Neuronal stem cell (in vitro differentiated cells): ENCODE results near the gene TASP1.

Experiments used
- DNase-seq: peaks from one replicate; pipeline ENCODE4 v3.0.0-alpha.2; 2013; ENCODE audit warnings: low spot score
- H2AFZ ChIP-seq: one replicate; pipeline ENCODE4 v1.6.1; 2013; ENCODE audit warnings: mild to moderate bottlenecking, low read length, inconsistent platforms
- H2AK5ac ChIP-seq: 2 replicates; pipeline ENCODE4 v1.6.1; 2013; ENCODE audit warnings: low read depth, mild to moderate bottlenecking, inconsistent platforms, low read length, moderate library complexity, mixed read lengths
- H2BK120ac ChIP-seq: 2 replicates; pipeline ENCODE4 v1.6.1; 2013; ENCODE audit warnings: low read depth, mild to moderate bottlenecking, inconsistent platforms, low read length, moderate library complexity, mixed read lengths
- H2BK12ac ChIP-seq: one replicate; pipeline ENCODE4 v1.6.1; 2013; ENCODE audit warnings: low read length, inconsistent platforms
- H2BK15ac ChIP-seq: 2 replicates; pipeline ENCODE4 v1.6.1; 2013; ENCODE audit warnings: mild to moderate bottlenecking, low read length, inconsistent platforms, mixed read lengths
- H2BK5ac ChIP-seq: one replicate; pipeline ENCODE4 v1.6.1; 2013; ENCODE audit warnings: inconsistent platforms, mild to moderate bottlenecking, low read length, moderate library complexity
- H3K14ac ChIP-seq: one replicate; pipeline ENCODE4 v1.6.1; 2013; ENCODE audit warnings: low read length, inconsistent platforms
- H3K18ac ChIP-seq: 2 replicates; pipeline ENCODE4 v1.6.1; 2013; ENCODE audit warnings: low read length, inconsistent platforms
- H3K23ac ChIP-seq: 2 replicates; pipeline ENCODE4 v1.6.1; 2013; ENCODE audit warnings: low read depth, mild to moderate bottlenecking, mixed read lengths, low read length, inconsistent platforms; ENCODE audit not compliant: poor library complexity
- H3K27ac ChIP-seq: replicated peaks from 3 replicates; pipeline ENCODE4 v1.5.1; 2013; ENCODE audit warnings: low read length, inconsistent platforms
- H3K27me3 ChIP-seq, 3 experiments: 2 replicates each; pipeline ENCODE4 v1.6.1; 2013; ENCODE audit warnings: low read length in 3 of 3, mild to moderate bottlenecking in 2 of 3, inconsistent platforms in 1 of 3, low read depth in 1 of 3, mixed read lengths in 1 of 3, moderate library complexity in 1 of 3; ENCODE audit not compliant: control insufficient read depth in 3 of 3, insufficient read depth in 3 of 3
- H3K36me3 ChIP-seq, 2 donors: replicated peaks in 1 of 2; 2 replicates each; pipeline ENCODE4 v1.6.1; 2013; ENCODE audit warnings: low read length in 2 of 2; ENCODE audit not compliant: control insufficient read depth in 2 of 2, insufficient read depth in 2 of 2
- H3K4ac ChIP-seq: 2 replicates; pipeline ENCODE4 v1.6.1; 2013; ENCODE audit warnings: inconsistent platforms, mild to moderate bottlenecking, low read length, moderate library complexity
- H3K4me1 ChIP-seq, 2 donors: 1 replicate in 1 of 2; 2 replicates in 1 of 2; pipeline ENCODE4 v1.6.1; 2013; ENCODE audit warnings: low read length in 2 of 2, low read depth in 1 of 2; ENCODE audit not compliant: control insufficient read depth in 2 of 2, insufficient read depth in 1 of 2
- H3K4me2 ChIP-seq: one replicate; pipeline ENCODE4 v1.6.1; 2013; ENCODE audit warnings: mild to moderate bottlenecking, low read length, inconsistent platforms; ENCODE audit not compliant: insufficient read depth, poor library complexity, severe bottlenecking
- H3K4me3 ChIP-seq, 2 donors: 2 replicates each; pipeline ENCODE4 v1.5.1; 2013; ENCODE audit warnings: low read length in 2 of 2, mild to moderate bottlenecking in 2 of 2, inconsistent platforms in 1 of 2, moderate library complexity in 1 of 2
- H3K79me1 ChIP-seq: one replicate; pipeline ENCODE4 v1.6.1; 2013; ENCODE audit warnings: low read depth, mild to moderate bottlenecking, inconsistent platforms, low read length, moderate library complexity
- H3K9ac ChIP-seq: one replicate; pipeline ENCODE4 v1.6.1; 2013; ENCODE audit warnings: mild to moderate bottlenecking, low read depth, low read length, inconsistent platforms; ENCODE audit not compliant: poor library complexity
- H3K9me3 ChIP-seq, 2 donors: replicated peaks in 1 of 2; 2 replicates each; pipeline versions ENCODE3 to v1.6.1; 2013; ENCODE audit warnings: low read length in 2 of 2, mild to moderate bottlenecking in 2 of 2, inconsistent platforms in 1 of 2, low read depth in 1 of 2, mixed read lengths in 1 of 2, moderate library complexity in 1 of 2; ENCODE audit not compliant: control insufficient read depth in 2 of 2, insufficient read depth in 1 of 2
- H4K8ac ChIP-seq: one replicate; pipeline ENCODE4 v1.6.1; 2013; ENCODE audit warnings: low read depth, mild to moderate bottlenecking, inconsistent platforms, low read length, moderate library complexity
- H4K91ac ChIP-seq: one replicate; pipeline ENCODE4 v1.6.1; 2013; ENCODE audit warnings: low read length, low read depth, mild to moderate bottlenecking, inconsistent platforms; ENCODE audit not compliant: poor library complexity
- WGBS, 2 donors: extraction: QIAGEN DNeasy Blood & Tissue Kit; methylation state at CpG; one replicate each; pipeline ENCODE4 v1.1.7; 2013; ENCODE audit warnings: missing lambda C conversion rate in 2 of 2, mixed read lengths in 1 of 2; ENCODE audit not compliant: insufficient read length in 2 of 2, insufficient replicate concordance in 1 of 2; ENCODE audit errors: extremely low coverage in 2 of 2; 5-methylcytosine and 5-hydroxymethylcytosine counted together

The TASP1 gene

DNA sequence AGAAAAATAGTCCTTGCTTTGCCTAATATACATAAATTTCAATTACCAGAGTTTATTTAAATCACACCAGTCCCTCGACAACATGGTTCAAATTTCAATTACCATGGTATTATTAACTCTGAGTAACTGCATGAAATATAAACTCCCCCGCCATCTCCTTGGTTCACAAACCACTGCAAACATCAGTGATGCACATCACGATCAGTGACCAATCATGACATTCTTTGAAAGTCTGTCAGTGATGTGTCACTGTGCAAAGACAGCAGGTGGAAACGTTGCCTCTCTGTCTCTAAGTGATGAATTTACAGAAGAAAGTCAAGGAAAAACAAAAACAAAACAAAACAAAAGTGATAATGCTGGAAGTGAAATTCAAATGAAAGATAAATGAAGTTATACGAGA is 86.7 kb downstream of the TASP1 start:
- Histone ChIP-seq H3K9ac (no peak overlapping the region), H3K9me3 (no peaks in the 10 kb centered on the region), H2BK15ac (no peak overlapping the region), H3K27me3 (no peaks in the 10 kb centered on the region), H2AFZ (no peak overlapping the region), H3K4ac (no peak overlapping the region), H4K91ac (no peak overlapping the region), H2BK120ac (no peak overlapping the region), H2BK12ac (no peak overlapping the region), H3K27ac (no peak overlapping the region), H3K79me1 (no peaks in the 10 kb centered on the region), H3K36me3 (no peaks in the 10 kb centered on the region), H3K4me1 (no peaks in the 10 kb centered on the region), H3K4me3 (no peak overlapping the region), H4K8ac (no peak overlapping the region), H3K4me2 (no peak overlapping the region), H3K23ac (no peak overlapping the region), H2BK5ac (no peak overlapping the region), H3K18ac (no peak overlapping the region), H2AK5ac (no peak overlapping the region), H3K14ac (no peak overlapping the region)
- DNase-seq, result no peak
- no CpG with 5 or more reads among the region's 5 CpGs for WGBS, 2 donors

GRCh38 chr20:13549451-13549850 is 89.3 kb downstream of the TASP1 start:
- Histone ChIP-seq H2BK12ac (no peak overlapping the region), H3K18ac (no peak overlapping the region), H3K4me1 (no peaks in the 10 kb centered on the region), H3K27me3 (no peaks in the 10 kb centered on the region), H3K14ac (no peak overlapping the region), H2AK5ac (no peak overlapping the region), H2AFZ (no peak overlapping the region), H3K4ac (no peak overlapping the region), H3K27ac (no peak overlapping the region), H2BK120ac (no peak overlapping the region), H3K9me3 (no peaks in the 10 kb centered on the region), H3K4me3 (no peak overlapping the region), H2BK5ac (no peak overlapping the region), H3K4me2 (no peak overlapping the region), H3K36me3 (no peaks in the 10 kb centered on the region), H4K91ac (no peak overlapping the region), H3K9ac (no peak overlapping the region), H3K23ac (no peak overlapping the region), H4K8ac (no peak overlapping the region), H3K79me1 (no peaks in the 10 kb centered on the region), H2BK15ac (no peak overlapping the region)
- no peak for DNase-seq
- WGBS, 2 donors, result no CpG with 5 or more reads among the region's 1 CpG

- H3K4me1 ChIP-seq, result no peaks in the 10 kb centered on the region
- no peak overlapping the region for H3K27ac ChIP-seq
- no peaks in the 10 kb centered on the region for H3K79me1 ChIP-seq
- H2BK5ac ChIP-seq, result no peak overlapping the region
- no peaks in the 10 kb centered on the region for H3K9me3 ChIP-seq
- H2BK120ac ChIP-seq, result no peak overlapping the region
- H3K18ac ChIP-seq, result no peak overlapping the region
- no peak overlapping the region for H3K4me2 ChIP-seq
- no peaks in the 10 kb centered on the region for H3K27me3 ChIP-seq
- H2AFZ ChIP-seq, result no peak overlapping the region
- no peak overlapping the region for H3K23ac ChIP-seq
- no peak overlapping the region for H3K4ac ChIP-seq
- H2BK15ac ChIP-seq, result no peak overlapping the region
- H4K8ac ChIP-seq, result no peak overlapping the region
- H3K4me3 ChIP-seq, result no peak overlapping the region
- DNase-seq, result peak; percentile 73
- no CpG with 5 or more reads among the region's 2 CpGs for WGBS, 2 donors
- H3K9ac ChIP-seq, result no peak overlapping the region
- H2AK5ac ChIP-seq, result no peak overlapping the region
- H3K14ac ChIP-seq, result no peak overlapping the region
- no peaks in the 10 kb centered on the region for H3K36me3 ChIP-seq
- H4K91ac ChIP-seq, result no peak overlapping the region
- H2BK12ac ChIP-seq, result no peak overlapping the region
These were observed 92.1 kb downstream of the TASP1 start for GRCh38 chr20:13546497-13547131.

GRCh38 chr20:13545790-13546189 is 92.9 kb downstream of the TASP1 start:
- no peak overlapping the region for H2AK5ac ChIP-seq
- no peak overlapping the region for H3K18ac ChIP-seq
- H3K27me3 ChIP-seq, result no peaks in the 10 kb centered on the region
- no peak for DNase-seq
- H4K91ac ChIP-seq, result no peak overlapping the region
- H4K8ac ChIP-seq, result no peak overlapping the region
- no peaks in the 10 kb centered on the region for H3K79me1 ChIP-seq
- no peaks in the 10 kb centered on the region for H3K4me1 ChIP-seq
- WGBS, 2 donors, result no CpG with 5 or more reads among the region's 2 CpGs
- no peak overlapping the region for H3K27ac ChIP-seq
- no peak overlapping the region for H2BK15ac ChIP-seq
- no peak overlapping the region for H3K9ac ChIP-seq
- no peak overlapping the region for H3K14ac ChIP-seq
- no peak overlapping the region for H3K4ac ChIP-seq
- H2AFZ ChIP-seq, result no peak overlapping the region
- no peak overlapping the region for H2BK5ac ChIP-seq
- H3K4me3 ChIP-seq, result no peak overlapping the region
- no peak overlapping the region for H3K23ac ChIP-seq
- H3K9me3 ChIP-seq, result no peaks in the 10 kb centered on the region
- no peak overlapping the region for H2BK12ac ChIP-seq
- H3K36me3 ChIP-seq, result no peaks in the 10 kb centered on the region
- no peak overlapping the region for H2BK120ac ChIP-seq
- no peak overlapping the region for H3K4me2 ChIP-seq
